HG02571 (cell line): ENCODE measurements around the gene PLEKHA7.
"Not testable (repeated sequence)": the region's sequence is repeated elsewhere in the genome, so short reads cannot be mapped to it uniquely, and the experiment has no call there.

ENCODE experiments used
- ATAC-seq: cut with Tn5 transposase; IDR thresholded peaks from one replicate; pipeline ENCODE4 v1.9.1; 2021; ENCODE audit warnings: mild to moderate bottlenecking, moderate library complexity; ENCODE audit not compliant: unreplicated experiment

The PLEKHA7 gene

DNA sequence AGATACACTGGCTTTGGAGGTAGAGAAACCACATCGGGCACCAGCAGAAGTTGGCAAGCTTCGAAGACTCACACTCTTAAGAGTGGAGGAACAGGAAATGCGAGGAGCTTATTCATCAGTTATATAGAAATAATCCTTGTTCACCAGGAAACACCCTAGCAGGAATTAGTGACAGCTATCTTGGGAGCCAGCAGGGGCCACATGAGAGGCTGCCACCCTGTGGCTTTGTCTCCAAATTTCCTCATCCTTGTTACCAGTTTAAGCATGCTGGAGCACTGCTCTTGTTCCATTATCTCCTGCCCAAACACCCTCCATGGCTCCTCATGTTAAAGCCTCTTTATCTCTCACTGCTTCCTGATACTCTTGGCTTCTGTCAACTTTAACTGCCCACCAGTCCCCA, 131.0 kb downstream of the PLEKHA7 start:
- no peak for ATAC-seq

- ATAC-seq: peak; percentile 54
Measured at GRCh38 chr11:16881766-16882165, 132.4 kb downstream of the PLEKHA7 start.

DNA sequence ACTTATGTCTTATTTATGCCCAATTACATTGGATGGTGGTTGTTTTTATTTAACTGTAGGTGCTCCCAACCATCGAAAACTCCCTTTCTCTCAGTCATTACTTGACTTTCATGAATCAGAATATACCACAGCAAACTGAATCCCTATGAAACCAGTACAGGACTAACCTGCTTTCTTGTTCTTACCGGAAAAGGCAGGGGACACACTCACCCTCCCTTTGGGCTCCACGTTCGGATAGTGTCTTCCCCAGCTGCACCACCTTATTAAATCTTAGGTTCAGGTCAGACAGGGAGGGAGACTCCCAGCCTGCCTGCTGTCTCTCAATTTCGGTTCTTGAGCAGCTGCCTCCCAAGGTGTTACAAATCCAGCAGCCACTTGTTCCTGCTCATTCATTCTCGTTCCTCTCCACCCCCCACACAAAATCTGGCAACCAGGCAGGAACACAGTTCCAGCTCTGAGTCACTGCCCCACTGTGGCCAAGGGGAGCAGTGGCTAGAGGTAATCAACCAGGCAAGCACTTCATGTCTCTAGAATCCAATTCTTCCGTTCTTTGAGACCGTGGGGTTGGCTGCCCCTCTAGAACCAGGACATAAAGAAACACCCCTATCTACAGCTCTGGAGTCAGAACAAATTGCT, 133.0 kb downstream of the PLEKHA7 start:
- ATAC-seq: peak; percentile 48

DNA sequence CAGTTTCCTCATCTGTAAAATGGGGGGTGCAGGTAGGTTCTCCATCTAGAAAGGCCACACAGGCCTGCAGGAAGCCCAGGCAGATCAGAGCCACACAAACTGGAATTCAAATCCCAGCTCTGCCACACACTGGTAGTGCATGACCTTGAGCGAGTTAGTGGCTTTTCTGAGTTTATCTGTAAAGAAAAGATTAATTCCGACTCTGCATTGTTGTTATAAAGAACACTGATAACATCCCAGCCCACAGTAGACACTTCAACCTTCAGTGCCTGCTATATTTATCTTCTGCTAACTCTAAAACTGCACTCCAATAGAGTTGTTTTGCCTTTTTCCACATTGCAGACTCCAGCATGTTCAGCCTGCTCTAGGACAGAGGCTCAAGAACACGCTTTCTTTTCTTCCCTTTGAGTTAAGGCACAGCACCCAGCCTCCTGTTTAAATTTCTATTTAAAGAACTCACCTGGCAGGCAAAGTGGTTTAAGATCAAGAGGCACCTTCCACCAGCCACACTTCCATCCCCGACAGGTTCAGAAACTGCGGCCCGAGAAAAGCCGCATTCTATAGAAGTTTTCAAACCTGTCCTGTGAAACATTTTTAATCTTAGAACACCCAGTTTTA, 133.9 kb downstream of the PLEKHA7 start:
- ATAC-seq: no peak

- ATAC-seq: no peak
Measured at GRCh38 chr11:16879690-16880089, 134.5 kb downstream of the PLEKHA7 start.

- ATAC-seq: no peak
Measured at GRCh38 chr11:16876837-16877236, 137.4 kb downstream of the PLEKHA7 start.

DNA sequence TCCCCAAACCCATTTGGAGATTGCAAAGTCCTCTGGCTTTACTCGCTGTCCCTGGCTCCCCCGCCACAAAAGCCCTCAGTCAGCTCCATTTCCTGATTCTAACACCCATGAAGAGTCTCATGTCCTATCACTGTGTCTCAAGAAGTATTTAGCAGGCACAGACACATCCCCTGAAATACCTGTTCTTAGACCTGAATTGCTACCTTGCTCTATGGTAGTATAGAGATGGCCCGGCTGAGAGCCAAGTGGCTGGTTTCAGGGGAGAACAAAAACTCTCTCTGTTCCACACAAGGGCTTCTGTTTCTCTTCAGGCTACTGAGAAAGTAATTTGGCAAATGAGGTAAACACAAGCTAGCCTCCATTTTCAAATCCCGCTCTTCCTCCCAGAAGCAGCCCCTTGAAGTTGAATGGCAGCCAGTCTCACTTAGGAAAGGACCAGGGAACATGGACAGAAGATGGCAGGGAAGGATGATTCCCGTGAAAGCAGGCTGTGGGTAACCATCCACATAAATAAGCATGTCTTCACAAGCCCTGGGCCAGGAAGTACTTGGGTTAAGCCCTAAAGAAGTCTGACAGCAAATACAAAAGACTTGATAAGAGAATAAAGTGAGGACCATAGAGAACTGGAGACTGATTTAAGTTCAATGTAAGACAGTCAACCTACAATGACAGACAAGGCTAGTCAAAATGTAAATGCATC, 138.0 kb downstream of the PLEKHA7 start:
- no peak for ATAC-seq

DNA sequence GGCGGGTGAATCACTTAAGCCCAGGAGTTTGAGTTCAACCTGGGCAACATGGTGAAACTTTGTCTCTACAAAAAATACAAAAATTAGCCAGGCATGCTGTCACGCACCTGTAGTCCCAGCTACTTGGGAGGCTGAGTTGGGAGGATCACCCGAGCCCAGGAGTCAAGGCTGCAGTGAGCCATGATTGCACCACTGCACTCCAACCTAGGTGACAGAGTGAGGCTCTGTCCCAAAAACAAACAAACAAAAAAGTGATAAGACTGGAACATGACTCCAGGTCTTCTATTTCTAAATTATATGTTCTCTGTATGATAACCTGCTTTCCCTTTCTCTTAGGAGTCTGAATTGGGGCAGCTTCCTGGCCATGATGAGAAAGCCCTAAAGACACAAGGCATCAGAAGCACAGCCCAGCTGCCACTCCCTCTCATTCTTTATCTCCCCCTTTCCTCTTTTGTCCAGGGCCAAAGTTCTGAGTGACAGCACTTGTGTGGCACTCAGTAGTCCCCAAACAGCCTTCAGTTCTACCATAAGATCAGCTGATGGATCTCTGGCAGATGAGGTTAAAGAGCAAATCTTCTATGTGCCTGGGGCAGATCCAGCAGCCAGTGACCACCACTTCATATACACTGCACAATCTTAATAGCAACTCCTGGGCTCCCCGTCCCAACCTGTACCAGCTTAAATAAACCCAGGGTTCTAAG, 139.8 kb downstream of the PLEKHA7 start:
- ATAC-seq: no peak

DNA sequence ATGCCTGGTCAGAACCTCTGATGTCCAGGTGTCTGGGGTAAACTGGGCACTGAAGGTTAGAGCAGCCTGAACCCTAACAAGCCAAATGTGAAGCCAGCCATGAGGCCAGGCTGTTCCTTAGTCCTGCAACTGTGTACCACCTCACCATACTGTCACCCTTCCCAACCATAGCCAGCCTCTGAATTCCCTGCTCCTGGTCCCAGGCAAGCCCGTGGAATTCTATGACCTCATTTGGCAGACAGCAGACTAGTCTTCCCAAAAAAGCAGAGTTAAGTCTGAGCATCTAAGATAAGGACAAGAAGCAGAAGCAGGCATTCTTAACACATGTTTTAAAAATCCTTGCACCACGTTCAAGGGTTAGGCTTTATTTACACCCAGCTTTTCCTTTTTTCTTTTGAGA, 140.9 kb downstream of the PLEKHA7 start:
- ATAC-seq: no peak

DNA sequence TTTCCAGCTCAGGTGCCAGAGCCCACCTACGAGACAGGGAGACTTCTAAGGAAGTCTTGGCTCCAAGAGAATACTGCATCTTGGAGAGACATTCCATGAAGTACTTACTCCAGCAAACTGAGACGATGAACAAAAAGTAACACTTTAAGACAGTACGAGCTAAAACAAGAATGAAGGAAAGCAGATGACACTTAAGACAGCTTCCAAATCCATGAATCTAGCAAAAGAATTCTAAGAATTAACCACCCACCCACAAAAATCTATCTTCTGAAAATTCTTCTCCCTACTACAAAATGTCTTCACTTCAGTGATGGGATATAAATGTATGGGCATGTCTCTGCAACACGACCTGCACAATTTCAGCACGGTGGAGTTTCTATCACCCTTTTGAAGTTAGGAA, 142.8 kb downstream of the PLEKHA7 start:
- ATAC-seq: no peak

- no peak for ATAC-seq
Measured at GRCh38 chr11:16867097-16867496, 147.1 kb downstream of the PLEKHA7 start.

DNA sequence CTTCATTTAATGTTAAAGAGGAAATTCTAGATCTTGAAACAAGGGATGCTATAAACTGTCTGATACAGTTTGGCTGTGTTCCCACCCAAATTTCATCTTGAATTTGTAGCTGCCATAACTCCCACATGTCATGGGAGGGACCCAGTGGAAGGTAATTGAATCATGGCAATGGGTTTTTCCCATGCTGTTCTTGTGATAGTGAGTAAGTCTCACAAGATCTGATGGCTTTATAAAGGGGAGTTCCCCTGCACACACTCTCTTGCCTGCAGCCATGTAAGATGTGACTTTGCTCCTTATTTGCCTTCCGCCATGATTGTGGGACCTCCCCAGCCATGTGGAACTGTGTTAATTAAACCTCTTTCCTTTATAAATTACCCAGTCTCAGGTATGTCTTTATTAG, 149.8 kb downstream of the PLEKHA7 start:
- ATAC-seq: not testable (repeated sequence)

- ATAC-seq: no peak
Measured at GRCh38 chr11:16863389-16863788, 150.8 kb downstream of the PLEKHA7 start.

DNA sequence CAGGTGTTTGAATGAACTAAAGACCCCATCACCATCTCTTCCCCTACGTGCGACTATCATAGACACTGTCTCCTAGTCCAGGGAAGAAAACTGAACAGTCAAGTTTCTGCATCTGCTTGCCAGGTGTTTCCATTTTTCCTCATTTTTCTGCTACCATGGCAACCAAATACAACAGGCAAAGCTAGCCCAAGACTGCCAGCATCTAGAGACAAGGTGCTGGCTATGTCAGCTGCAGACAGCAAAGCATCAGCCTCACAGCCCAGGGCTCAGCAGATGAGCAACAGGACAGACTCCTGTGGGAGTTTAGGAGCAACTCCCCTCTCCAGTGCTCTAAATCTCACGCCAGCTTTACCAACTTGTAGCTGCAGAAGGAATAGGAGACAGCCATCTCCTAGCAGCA, 151.5 kb downstream of the PLEKHA7 start:
- no peak for ATAC-seq

DNA sequence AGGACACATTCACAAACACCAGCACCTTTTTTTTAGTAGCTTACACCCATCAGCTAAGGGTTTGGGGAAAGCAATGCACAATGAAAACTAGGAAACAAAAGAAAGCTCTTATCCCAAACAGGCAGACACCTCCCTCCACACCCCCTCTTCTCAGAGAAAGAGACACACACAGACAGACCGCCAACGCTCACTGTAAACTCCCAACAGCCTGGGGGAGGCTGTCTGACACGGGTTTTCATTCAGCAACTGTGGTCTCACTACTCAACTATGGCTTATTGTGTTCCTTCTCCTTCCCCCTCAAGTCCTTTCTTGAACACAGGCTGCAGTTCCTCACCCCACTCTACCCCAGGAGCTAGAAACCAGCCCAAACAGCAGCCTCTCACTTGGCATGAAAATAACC, 152.4 kb downstream of the PLEKHA7 start:
- ATAC-seq: no peak

GRCh38 chr11:16860617-16861016, 153.6 kb downstream of the PLEKHA7 start:
- no peak for ATAC-seq

- no peak for ATAC-seq
Measured at GRCh38 chr11:16859651-16860050, 154.6 kb downstream of the PLEKHA7 start.

DNA sequence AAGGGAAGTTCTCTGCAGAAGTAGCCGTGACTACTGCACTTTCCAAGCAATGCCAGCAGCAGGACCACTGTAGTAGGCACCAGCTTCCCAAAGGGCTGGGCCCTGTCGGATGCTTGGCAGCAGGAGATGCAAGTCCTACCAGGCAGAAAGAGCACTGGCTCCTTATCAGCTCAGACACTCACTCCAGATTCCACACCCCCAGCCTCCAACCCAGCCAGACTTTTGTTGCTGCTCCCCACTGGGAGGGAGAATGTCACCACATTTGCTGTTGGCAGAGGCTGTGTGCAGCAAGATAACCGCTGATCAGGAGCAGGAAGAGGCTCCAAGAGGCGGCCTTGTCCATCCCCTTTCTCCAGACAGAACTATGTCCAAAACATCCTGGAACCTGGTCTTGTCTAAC, 157.0 kb downstream of the PLEKHA7 start:
- ATAC-seq: no peak

- ATAC-seq: no peak
Measured at GRCh38 chr11:16856022-16856471, 158.2 kb downstream of the PLEKHA7 start.

GRCh38 chr11:16854979-16855378, 159.2 kb downstream of the PLEKHA7 start:
- no peak for ATAC-seq

- ATAC-seq: no peak
Measured at GRCh38 chr11:16853859-16854258, 160.4 kb downstream of the PLEKHA7 start.

DNA sequence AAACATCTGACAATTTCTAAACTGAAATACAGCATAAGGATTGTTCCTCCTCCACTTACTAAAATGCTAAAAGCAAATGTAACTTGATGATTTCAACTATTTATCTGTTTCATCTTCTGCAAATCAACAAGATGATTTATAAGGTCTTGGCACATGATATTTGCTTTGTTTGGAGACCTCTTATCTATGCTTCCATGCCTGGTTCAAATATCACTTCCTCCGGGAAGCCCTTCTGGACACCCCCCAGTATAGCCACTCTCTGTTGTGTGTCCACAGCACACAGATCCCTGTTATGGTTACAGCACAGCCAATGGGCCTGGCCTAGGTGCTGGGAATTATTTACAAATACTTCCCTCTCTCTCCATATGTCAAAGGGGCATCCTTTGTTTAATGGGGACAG, 160.9 kb downstream of the PLEKHA7 start:
- no peak for ATAC-seq
